ENCODE results near the gene ANXA10.

DNA sequence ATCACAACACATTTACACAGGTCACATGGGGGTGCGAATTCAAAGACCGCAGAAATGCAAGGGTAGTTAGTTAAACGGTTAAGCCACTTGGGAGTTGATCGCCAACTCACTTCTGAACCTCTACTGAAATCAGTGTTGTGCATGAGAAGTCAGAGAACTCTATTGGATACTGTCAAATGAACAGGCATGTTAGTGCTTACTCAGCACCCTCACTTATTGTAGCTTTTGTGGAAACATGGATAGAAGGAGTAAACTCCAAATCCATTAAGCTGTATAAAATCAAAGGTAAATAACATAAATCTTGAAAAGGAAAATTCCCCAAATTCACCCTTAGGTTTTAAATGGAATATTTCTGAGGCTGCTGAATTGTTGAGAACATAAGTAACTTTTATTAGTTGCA is 17.5 kb upstream of the ANXA10 start:
- TF ChIP-seq, protein P1, sequence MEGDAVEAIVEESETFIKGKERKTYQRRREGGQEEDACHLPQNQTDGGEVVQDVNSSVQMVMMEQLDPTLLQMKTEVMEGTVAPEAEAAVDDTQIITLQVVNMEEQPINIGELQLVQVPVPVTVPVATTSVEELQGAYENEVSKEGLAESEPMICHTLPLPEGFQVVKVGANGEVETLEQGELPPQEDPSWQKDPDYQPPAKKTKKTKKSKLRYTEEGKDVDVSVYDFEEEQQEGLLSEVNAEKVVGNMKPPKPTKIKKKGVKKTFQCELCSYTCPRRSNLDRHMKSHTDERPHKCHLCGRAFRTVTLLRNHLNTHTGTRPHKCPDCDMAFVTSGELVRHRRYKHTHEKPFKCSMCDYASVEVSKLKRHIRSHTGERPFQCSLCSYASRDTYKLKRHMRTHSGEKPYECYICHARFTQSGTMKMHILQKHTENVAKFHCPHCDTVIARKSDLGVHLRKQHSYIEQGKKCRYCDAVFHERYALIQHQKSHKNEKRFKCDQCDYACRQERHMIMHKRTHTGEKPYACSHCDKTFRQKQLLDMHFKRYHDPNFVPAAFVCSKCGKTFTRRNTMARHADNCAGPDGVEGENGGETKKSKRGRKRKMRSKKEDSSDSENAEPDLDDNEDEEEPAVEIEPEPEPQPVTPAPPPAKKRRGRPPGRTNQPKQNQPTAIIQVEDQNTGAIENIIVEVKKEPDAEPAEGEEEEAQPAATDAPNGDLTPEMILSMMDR (IDR thresholded peaks at IDR 0.05) = no peak
- TF ChIP-seq TCF7L2 (IDR thresholded peaks at IDR 0.05; ENCODE audit: low read depth, low read length) (no peak), POLR2AphosphoS5 (IDR thresholded peaks at IDR 0.05; ENCODE audit: low read depth, low read length) (no peak)
